H9 (cell line): ENCODE results near the gene SEMA3E. TPM values are rescaled to one million over a fixed set of nuclear protein-coding genes. Genes with fewer than 3 reads are reported as not detected.

Experiments
- DNase-seq: peaks from one replicate; pipeline ENCODE4 v3.0.0-alpha.2; 2017
- H2AFZ ChIP-seq: one replicate; pipeline ENCODE4 v1.6.1; 2013; ENCODE audit warnings: mild to moderate bottlenecking, low read length, control low read depth, moderate library complexity
- H2AK5ac ChIP-seq: 2 replicates; pipeline ENCODE4 v1.6.1; 2013; ENCODE audit warnings: low read length, control low read depth, mixed read lengths; ENCODE audit not compliant: insufficient read length
- H2BK120ac ChIP-seq: one replicate; pipeline ENCODE4 v1.6.1; 2013; ENCODE audit warnings: low read depth, mild to moderate bottlenecking, low read length, control low read depth, inconsistent platforms; ENCODE audit not compliant: poor library complexity, severe bottlenecking
- H2BK12ac ChIP-seq: 2 replicates; pipeline ENCODE4 v1.6.1; 2013; ENCODE audit warnings: low read length, control low read depth, mixed read lengths, low read depth; ENCODE audit not compliant: insufficient read length
- H2BK15ac ChIP-seq: 2 replicates; pipeline ENCODE4 v1.6.1; 2013; ENCODE audit warnings: low read depth, low read length, control low read depth
- H2BK20ac ChIP-seq: one replicate; pipeline ENCODE4 v1.6.1; 2013; ENCODE audit warnings: low read depth, mild to moderate bottlenecking, low read length, control low read depth, inconsistent platforms; ENCODE audit not compliant: poor library complexity, severe bottlenecking
- H2BK5ac ChIP-seq: 2 replicates; pipeline ENCODE4 v1.6.1; 2013; ENCODE audit warnings: low read length, control low read depth, mixed read lengths; ENCODE audit not compliant: insufficient read length
- H3K14ac ChIP-seq: 2 replicates; pipeline ENCODE4 v1.6.1; 2013; ENCODE audit warnings: low read length, control low read depth; ENCODE audit not compliant: insufficient read depth
- H3K18ac ChIP-seq: 2 replicates; pipeline ENCODE4 v1.6.1; 2013; ENCODE audit warnings: low read depth, mild to moderate bottlenecking, mixed read lengths, low read length, control low read depth; ENCODE audit not compliant: insufficient read length
- H3K23ac ChIP-seq: 2 replicates; pipeline ENCODE4 v1.6.1; 2013; ENCODE audit warnings: low read length, control low read depth, mixed read lengths, low read depth; ENCODE audit not compliant: insufficient read length
- H3K23me2 ChIP-seq: 2 replicates; pipeline ENCODE4 v1.6.1; 2013; ENCODE audit warnings: low read depth, mild to moderate bottlenecking, mixed read lengths, low read length, control low read depth; ENCODE audit not compliant: insufficient read length, poor library complexity, severe bottlenecking
- H3K27ac ChIP-seq: 2 replicates; pipeline ENCODE4 v1.5.1; 2013; ENCODE audit warnings: low read length, control low read depth, mixed read lengths, low read depth; ENCODE audit not compliant: insufficient read length
- H3K27me3 ChIP-seq: 2 replicates; pipeline ENCODE4 v1.6.1; 2013; ENCODE audit warnings: low read length, control low read depth, inconsistent platforms; ENCODE audit not compliant: insufficient read depth
- H3K4ac ChIP-seq: 2 replicates; pipeline ENCODE4 v1.6.1; 2013; ENCODE audit warnings: low read depth, mild to moderate bottlenecking, control low read depth, inconsistent platforms, low read length, moderate library complexity
- H3K4me1 ChIP-seq: 2 replicates; pipeline ENCODE4 v1.6.1; 2013; ENCODE audit warnings: low read length, control low read depth, inconsistent platforms; ENCODE audit not compliant: insufficient read depth
- H3K4me2 ChIP-seq: 2 replicates; pipeline ENCODE4 v1.6.1; 2013; ENCODE audit warnings: low read length, control low read depth, mixed read lengths; ENCODE audit not compliant: insufficient read length, insufficient read depth
- H3K56ac ChIP-seq: 2 replicates; pipeline ENCODE4 v1.6.1; 2013; ENCODE audit warnings: low read depth, mild to moderate bottlenecking, mixed read lengths, low read length, control low read depth; ENCODE audit not compliant: insufficient read length
- H3K79me1 ChIP-seq: 2 replicates; pipeline ENCODE4 v1.6.1; 2013; ENCODE audit warnings: low read depth, mild to moderate bottlenecking, moderate library complexity, low read length, control low read depth, inconsistent platforms; ENCODE audit not compliant: insufficient read depth, poor library complexity, severe bottlenecking
- H3K79me2 ChIP-seq: 2 replicates; pipeline ENCODE4 v1.6.1; 2013; ENCODE audit warnings: low read length, control low read depth, inconsistent platforms; ENCODE audit not compliant: insufficient read depth
- H3K9ac ChIP-seq: 2 replicates; pipeline ENCODE4 v1.6.1; 2013; ENCODE audit warnings: low read length, control low read depth, mixed read lengths; ENCODE audit not compliant: insufficient read length; ENCODE audit errors: extremely low read depth
- H3K9me3 ChIP-seq: one replicate; pipeline ENCODE4 v1.6.1; 2013; ENCODE audit warnings: low read depth, low read length, inconsistent platforms; ENCODE audit not compliant: control insufficient read depth
- H3T11ph ChIP-seq: one replicate; pipeline ENCODE4 v1.6.1; 2013; ENCODE audit warnings: mild to moderate bottlenecking, low read length, control low read depth, inconsistent platforms
- H4K20me1 ChIP-seq: one replicate; pipeline ENCODE4 v1.6.1; 2013; ENCODE audit not compliant: control insufficient read depth, insufficient read length, insufficient read depth
- H4K5ac ChIP-seq: 2 replicates; pipeline ENCODE4 v1.6.1; 2013; ENCODE audit warnings: low read depth, mild to moderate bottlenecking, mixed read lengths, low read length, control low read depth; ENCODE audit not compliant: insufficient read length
- H4K8ac ChIP-seq: replicated peaks from 2 replicates; pipeline ENCODE4 v1.6.1; 2013; ENCODE audit warnings: low read length, control low read depth, mixed read lengths, low read depth; ENCODE audit not compliant: insufficient read length
- H4K91ac ChIP-seq: 2 replicates; pipeline ENCODE4 v1.6.1; 2013; ENCODE audit warnings: low read depth, mild to moderate bottlenecking, moderate library complexity, mixed read lengths, low read length, control low read depth; ENCODE audit not compliant: insufficient read length
- H3K27ac Mint-ChIP-seq, 3 experiments: 2 replicates in 2 of 3; 3 replicates in 1 of 3; pipeline ENCODE4 v1.8.0; 2020 to 2021; ENCODE audit warnings: mixed read lengths in 3 of 3, mild to moderate bottlenecking in 1 of 3, moderate library complexity in 1 of 3
- H3K27me3 Mint-ChIP-seq: 2 replicates; pipeline ENCODE4 v1.8.0; 2021; ENCODE audit warnings: low read depth, mild to moderate bottlenecking, moderate library complexity, mixed read lengths
- H3K36me3 Mint-ChIP-seq, 3 experiments: 2 replicates in 2 of 3; 3 replicates in 1 of 3; pipeline ENCODE4 v1.8.0; 2020 to 2021; ENCODE audit warnings: low read depth in 3 of 3, mixed read lengths in 3 of 3; ENCODE audit not compliant: insufficient read depth in 1 of 3
- H3K4me1 Mint-ChIP-seq, 2 experiments: 2 replicates each; pipeline ENCODE4 v1.8.0; 2020; ENCODE audit warnings: mixed read lengths in 2 of 2
- H3K4me3 Mint-ChIP-seq, 2 experiments: 2 replicates in 1 of 2; 3 replicates in 1 of 2; pipeline ENCODE4 v1.8.0; 2020 to 2021; ENCODE audit warnings: mild to moderate bottlenecking in 2 of 2, mixed read lengths in 2 of 2, moderate library complexity in 1 of 2
- H3K9me3 Mint-ChIP-seq, 2 experiments: 2 replicates in 1 of 2; 3 replicates in 1 of 2; pipeline ENCODE4 v1.8.0; 2020; ENCODE audit warnings: mild to moderate bottlenecking in 2 of 2, mixed read lengths in 2 of 2, moderate library complexity in 1 of 2
- CTCF ChIP-seq: fragments of 200-600 bp; sonication (generic); conservative IDR thresholded peaks from 3 replicates; pipeline ENCODE4 v1.8.0; 2021; ENCODE audit warnings: antibody characterized with exemption, mild to moderate bottlenecking
- WGBS: extraction: QIAGEN DNeasy Blood & Tissue Kit; methylation state at CpG from one replicate; pipeline ENCODE4 v1.1.7; 2013; ENCODE audit warnings: missing lambda C conversion rate, low lambda C conversion rate, mixed read lengths; ENCODE audit not compliant: insufficient read length; ENCODE audit errors: extremely low coverage; 5-methylcytosine and 5-hydroxymethylcytosine counted together
- total RNA-seq: library from RNA; stranded (reverse); gene quantifications from 2 replicates; pipeline ENCODE4 v1.2.1, GENCODE V29; 2021

Gene SEMA3E
- total RNA-seq, 1 experiment from 2014 or later = 0.39 TPM

GRCh38 chr7:83325083-83325482, 323.9 kb downstream of the SEMA3E start:
- H2AFZ ChIP-seq = no peak overlapping the region
- Mint-ChIP-seq H3K4me3 (no peak overlapping the region), H3K9me3 (no peaks in the 10 kb centered on the region), H3K4me1 (no peaks in the 10 kb centered on the region), H3K36me3 (no peaks in the 10 kb centered on the region), H3K27ac (no peak overlapping the region), H3K27me3 (0 out of 2 replicates have a peak, but pooled peaks cover 2% of the 10 kb centered on the region)
- no CpG with 5 or more reads among the region's 5 CpGs for WGBS
- H2AK5ac ChIP-seq = no peak overlapping the region
- H3K9me3 ChIP-seq = no peaks in the 10 kb centered on the region
- no peak overlapping the region for H3T11ph ChIP-seq
- no peak overlapping the region for H3K23ac ChIP-seq
- H3K14ac ChIP-seq = no peak overlapping the region
- H3K56ac ChIP-seq = no peak overlapping the region
- H2BK15ac ChIP-seq = no peak overlapping the region
- no peak overlapping the region for H4K91ac ChIP-seq
- no peak overlapping the region for H4K8ac ChIP-seq
- H3K79me2 ChIP-seq = no peaks in the 10 kb centered on the region
- no peak overlapping the region for H4K5ac ChIP-seq
- H3K23me2 ChIP-seq = no peaks in the 10 kb centered on the region
- no peaks in the 10 kb centered on the region for H3K4me1 ChIP-seq
- H2BK5ac ChIP-seq = no peak overlapping the region
- no peaks in the 10 kb centered on the region for H4K20me1 ChIP-seq
- no peak overlapping the region for H2BK120ac ChIP-seq
- no peak overlapping the region for H3K18ac ChIP-seq
- H3K79me1 ChIP-seq = no peaks in the 10 kb centered on the region
- H3K27ac ChIP-seq = no peak overlapping the region
- H2BK20ac ChIP-seq = no peak overlapping the region
- no peak overlapping the region for H3K4ac ChIP-seq
- no peaks in the 10 kb centered on the region for H3K27me3 ChIP-seq
- DNase-seq = no peak
- H3K4me2 ChIP-seq = no peak overlapping the region
- no peak overlapping the region for H2BK12ac ChIP-seq
- no peak for TF ChIP-seq CTCF
- H3K9ac ChIP-seq = no peak overlapping the region
